Measurements from ENCODE around the gene MPG.

The MPG gene

DNA sequence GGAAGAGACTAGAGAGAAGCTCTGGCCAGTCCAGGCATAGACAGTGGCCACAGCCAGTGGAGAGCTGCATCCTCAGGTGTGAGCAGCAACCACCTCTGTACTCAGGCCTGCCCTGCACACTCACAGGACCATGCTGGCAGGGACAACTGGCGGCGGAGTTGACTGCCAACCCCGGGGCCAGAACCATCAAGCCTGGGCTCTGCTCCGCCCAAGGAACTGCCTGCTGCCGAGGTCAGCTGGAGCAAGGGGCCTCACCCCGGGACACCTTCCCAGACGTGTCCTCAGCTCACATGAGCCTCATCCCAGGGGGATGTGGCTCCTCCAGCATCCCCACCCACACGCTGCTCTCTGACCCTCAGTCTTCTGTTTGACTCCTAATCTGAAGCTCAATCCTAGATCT is 8.8 kb upstream of the MPG start:
- TF ChIP-seq, protein P1, sequence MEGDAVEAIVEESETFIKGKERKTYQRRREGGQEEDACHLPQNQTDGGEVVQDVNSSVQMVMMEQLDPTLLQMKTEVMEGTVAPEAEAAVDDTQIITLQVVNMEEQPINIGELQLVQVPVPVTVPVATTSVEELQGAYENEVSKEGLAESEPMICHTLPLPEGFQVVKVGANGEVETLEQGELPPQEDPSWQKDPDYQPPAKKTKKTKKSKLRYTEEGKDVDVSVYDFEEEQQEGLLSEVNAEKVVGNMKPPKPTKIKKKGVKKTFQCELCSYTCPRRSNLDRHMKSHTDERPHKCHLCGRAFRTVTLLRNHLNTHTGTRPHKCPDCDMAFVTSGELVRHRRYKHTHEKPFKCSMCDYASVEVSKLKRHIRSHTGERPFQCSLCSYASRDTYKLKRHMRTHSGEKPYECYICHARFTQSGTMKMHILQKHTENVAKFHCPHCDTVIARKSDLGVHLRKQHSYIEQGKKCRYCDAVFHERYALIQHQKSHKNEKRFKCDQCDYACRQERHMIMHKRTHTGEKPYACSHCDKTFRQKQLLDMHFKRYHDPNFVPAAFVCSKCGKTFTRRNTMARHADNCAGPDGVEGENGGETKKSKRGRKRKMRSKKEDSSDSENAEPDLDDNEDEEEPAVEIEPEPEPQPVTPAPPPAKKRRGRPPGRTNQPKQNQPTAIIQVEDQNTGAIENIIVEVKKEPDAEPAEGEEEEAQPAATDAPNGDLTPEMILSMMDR (IDR thresholded peaks at IDR 0.05), result no peak
- no peak for TF ChIP-seq ZFX (IDR thresholded peaks at IDR 0.05; ENCODE audit: borderline replicate concordance)
- H3K27ac ChIP-seq, result peak overlapping the region; percentile 89; the same call in 1 of the 2 replicates

DNA sequence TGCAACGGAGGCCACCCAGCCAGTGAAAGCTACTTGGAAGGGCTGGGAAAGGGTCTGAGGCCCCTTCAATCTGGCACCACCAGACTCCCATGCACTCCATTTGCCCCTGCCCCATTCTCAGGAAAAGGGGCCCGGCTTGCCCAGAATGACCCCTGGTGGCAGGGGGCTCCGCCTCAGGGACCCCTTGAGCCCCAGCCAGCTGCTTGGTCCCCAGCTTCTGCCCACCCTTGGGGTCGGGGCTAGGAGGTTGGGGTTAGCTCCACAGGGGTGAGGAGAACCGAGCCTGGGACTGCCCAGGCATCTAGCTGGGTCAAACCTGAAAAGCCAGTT is 6.8 kb upstream of the MPG start:
- H3K27ac ChIP-seq, result peak overlapping the region; percentile 89
- TF ChIP-seq, protein P1 (IDR thresholded peaks at IDR 0.05), result no peak
- no peak for TF ChIP-seq ZFX (IDR thresholded peaks at IDR 0.05; ENCODE audit: borderline replicate concordance)

DNA sequence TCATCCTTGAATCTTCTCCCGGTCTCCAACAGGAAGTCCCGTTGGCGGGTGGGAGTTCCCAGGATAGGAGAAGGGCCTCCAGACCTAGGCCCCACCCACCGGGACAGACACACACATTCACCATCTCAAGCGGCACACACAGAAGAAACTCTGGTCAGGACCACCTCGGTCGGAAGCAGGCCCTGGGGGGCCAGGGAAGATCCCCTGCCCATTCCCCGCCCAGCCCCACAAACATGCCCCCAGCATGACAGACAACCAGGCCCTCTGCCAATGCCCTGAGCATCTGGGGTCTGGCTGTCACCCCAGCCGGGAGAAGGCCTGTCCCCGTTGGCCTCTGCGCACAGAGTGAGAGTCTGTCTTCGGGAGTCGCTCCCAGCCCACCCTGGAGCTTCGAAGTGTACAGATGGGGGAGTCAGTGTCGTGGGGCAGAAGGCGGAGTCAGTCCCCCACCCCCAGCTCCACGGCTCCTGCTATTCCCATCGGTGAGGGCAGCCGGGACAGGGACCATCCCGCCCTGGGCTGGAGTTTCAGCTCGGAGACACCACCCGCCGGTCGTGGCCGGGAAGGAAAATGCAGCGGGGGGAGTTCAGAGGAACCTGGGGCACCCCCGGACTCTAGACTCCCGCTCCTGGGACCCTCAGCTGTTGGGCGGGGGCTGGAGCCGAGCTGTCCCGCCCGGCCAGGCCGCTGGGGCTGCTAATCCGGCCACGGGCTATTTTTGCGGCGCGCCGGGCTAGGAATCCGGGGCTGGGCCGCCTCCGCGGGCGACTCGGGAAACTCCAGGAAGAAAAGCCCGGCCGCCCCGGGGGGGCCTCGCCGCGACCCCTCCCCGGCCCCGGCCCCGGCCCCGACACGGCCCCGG is 6.3 kb upstream of the MPG start:
- H3K27ac ChIP-seq, result peak overlapping the region; percentile 89
- TF ChIP-seq ZFX (IDR thresholded peaks at IDR 0.05; ENCODE audit: borderline replicate concordance), result no peak
- TF ChIP-seq, protein P1 (IDR thresholded peaks at IDR 0.05), result peak; percentile 19; the same call in 1 of the 2 replicates

DNA sequence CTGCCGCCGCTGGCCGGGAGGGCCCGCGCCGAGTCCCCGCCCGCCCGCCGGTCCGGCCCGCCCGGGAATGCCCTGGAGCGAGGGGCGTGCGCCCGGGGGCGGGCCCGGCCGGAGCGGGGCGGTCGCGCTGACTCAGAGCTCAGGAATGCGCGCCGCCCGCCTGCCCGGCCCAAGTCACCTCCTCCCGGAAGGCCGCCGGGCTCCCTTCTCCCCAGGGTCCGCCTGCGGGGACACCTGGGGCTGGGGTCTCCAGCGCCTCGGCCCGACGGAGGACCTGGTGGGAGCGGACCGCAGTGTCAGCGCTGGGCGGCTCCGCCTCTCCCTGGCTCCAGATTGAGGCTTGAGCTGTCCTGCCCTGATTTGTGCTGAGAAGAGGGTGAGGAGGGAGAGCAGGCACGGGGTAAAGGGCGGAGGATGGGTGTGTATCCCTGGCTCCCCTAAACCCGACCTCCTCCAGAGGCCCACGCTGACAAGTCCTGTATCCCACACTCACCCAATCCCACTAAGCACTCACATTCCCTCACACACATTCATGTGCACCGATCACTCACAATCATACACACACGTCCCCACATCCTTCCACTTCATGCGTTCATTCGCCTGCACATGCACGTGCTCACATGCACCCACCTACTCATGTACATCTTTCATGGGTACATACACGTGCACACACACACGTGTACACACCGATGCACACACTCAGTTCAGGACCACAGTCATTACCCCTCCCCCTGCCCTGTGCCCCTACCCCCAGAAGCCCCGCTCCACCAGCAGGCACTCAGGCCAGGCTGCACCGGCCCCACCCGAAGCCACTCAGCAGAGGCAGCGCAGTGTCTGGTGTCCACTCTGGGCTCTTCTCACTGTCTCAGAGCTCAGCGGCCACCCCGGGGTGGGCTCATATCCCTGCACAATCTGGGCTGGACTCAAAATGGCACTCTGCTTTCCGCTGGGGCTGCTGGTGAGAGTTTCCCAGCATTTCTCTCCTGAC is 5.2 kb upstream of the MPG start, which contains the start of gene RHBDF1:
Gene RHBDF1 (minus strand): TSS at position 71 of the 988 bp plus-strand sequence. CDS start 7,616 bp downstream, outside the sequence.
- TF ChIP-seq, protein P1 (IDR thresholded peaks at IDR 0.05), result no peak
- TF ChIP-seq ZFX (IDR thresholded peaks at IDR 0.05; ENCODE audit: borderline replicate concordance), result no peak
- peak within 1 kb of the TSS; percentile 89 for H3K27ac ChIP-seq

DNA sequence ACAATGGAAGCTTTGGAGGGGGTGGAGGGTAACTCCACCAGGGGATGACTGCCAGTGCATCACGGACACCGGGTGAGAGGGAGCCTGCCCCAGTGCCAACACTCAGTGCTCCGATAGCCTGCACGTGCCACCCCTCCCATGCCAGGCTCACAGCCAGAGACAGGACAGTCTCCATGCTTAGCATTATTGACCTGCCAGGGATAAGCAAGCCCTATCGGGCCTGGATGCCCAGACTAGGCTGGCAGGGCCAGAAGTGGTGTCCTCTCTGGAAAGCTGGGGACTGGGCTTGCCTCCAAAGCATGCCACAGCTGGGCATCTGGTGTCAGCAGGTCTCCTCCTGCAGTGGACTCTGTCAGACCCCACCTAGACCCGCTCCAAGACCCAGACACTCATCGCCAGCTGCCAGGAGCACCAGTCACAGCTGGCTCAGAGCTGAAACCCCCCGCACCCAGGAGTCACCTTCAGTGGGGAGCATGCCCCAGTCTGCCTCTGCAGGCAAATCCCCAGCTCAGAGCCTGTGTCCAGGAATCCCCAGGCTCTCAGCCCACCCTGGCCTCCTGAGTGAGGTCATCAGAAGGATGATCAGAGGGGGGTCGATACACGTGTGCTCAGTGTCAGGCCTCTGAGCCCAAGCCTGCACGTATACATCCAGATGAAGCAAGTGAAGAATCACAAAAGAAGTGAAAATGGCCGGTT is 3.8 kb upstream of the MPG start:
- TF ChIP-seq, protein P1 (IDR thresholded peaks at IDR 0.05), result no peak
- TF ChIP-seq ZFX (IDR thresholded peaks at IDR 0.05; ENCODE audit: borderline replicate concordance), result no peak

DNA sequence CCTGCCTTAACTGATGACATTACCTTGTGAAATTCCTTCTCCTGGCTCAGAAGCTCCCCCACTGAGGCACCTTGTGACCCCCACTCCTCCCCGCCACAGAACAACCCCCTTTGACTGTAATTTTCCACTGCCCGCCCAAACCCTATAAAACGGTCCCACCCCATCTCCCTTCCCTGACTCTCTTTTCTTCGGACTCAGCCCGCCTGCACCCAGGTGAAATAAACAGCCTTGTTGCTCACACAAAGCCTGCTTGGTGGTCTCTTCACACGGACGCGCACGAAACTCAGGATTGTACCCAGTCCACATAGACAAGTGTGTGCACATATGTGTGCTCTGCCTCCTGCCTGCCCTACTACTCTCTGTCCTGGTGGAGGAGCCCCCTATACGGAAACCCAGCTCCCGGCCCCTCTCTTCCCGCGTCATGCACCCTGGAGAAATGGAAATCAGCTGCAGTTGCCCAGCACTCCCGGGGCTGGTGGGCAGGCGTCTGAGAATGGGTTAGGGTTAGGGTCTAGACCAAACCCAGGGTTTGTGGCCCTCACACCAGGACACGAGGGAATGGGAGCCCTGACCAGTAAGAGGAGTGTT is 3.2 kb upstream of the MPG start:
- no peak for TF ChIP-seq ZFX (IDR thresholded peaks at IDR 0.05; ENCODE audit: borderline replicate concordance)
- TF ChIP-seq, protein P1 (IDR thresholded peaks at IDR 0.05), result no peak
- no peak overlapping the region for H3K27ac ChIP-seq

More for the DNA sequence above, 3.8 kb upstream of the MPG start:
- 0 out of 2 replicates have a peak overlapping the region, but pooled peaks have one; percentile 8 for H3K27ac ChIP-seq
